K562 (cell line): Measurements from ENCODE around the gene ALDH7A1. TPM values are rescaled to one million over a fixed set of nuclear protein-coding genes. Genes with fewer than 3 reads are reported as not detected.

Experiments
- ATAC-seq: fragments of 200-7000 bp; cut with Tn5 transposase; 3 replicates; pipeline ENCODE4 v1.9.1; 2020; ENCODE audit warnings: moderate library complexity
- BruUV-seq: library from RNA; stranded (reverse); fragments of 400-500 nt; replicated peaks from 2 replicates; lab custom pipeline; 2021; lab: Mats Ljungman, UMichigan
- CTCF ChIA-PET: fragments of 300-600 bp; formaldehyde crosslinking; extraction: SDS; loops from one replicate; lab custom pipeline; 2021; ENCODE audit warnings: low intra/inter-chr PET ratio; lab: Yijun Ruan, JAX
- POLR2A ChIA-PET: fragments of 300-600, 350-650 bp; sonication (Branson Sonifier 250); formaldehyde crosslinking; extraction: SDS; loops from one replicate; lab custom pipeline; 2021; ENCODE audit warnings: antibody characterized with exemption, inconsistent platforms; lab: Yijun Ruan, JAX
- DNase-seq, 4 experiments: peaks; one replicate each; pipeline versions ENCODE4 v3.0.0 to v3.0.0-alpha.2; 2011 to 2018; ENCODE audit warnings: low spot score in 3 of 4, mixed read lengths in 3 of 4; ENCODE audit errors: extremely low read depth in 1 of 4
- FAIRE-seq: peaks from 2 replicates; lab custom pipeline; 2011; peaks lifted over from hg19 to GRCh38; lab: Jason Lieb, UNC
- H2AFZ ChIP-seq: 2 replicates; pipeline ENCODE4 v1.6.0; 2011; ENCODE audit warnings: low read depth, low read length, control low read depth, inconsistent platforms
- H3K27ac ChIP-seq: fragments of 200-600 bp; 3 replicates; pipeline ENCODE4 v1.8.0; 2011; ENCODE audit warnings: low read depth, mild to moderate bottlenecking, control low read depth, inconsistent platforms, low read length, moderate library complexity, mixed read lengths; ENCODE audit errors: extremely low read depth
- H3K27me3 ChIP-seq, 2 experiments: fragments of 300-600 bp in 1 of 2; 2 replicates in 1 of 2; 3 replicates in 1 of 2; pipeline versions ENCODE4 v1.6.0 to v1.8.0; 2011; ENCODE audit warnings: inconsistent platforms in 2 of 2, low read length in 2 of 2, mild to moderate bottlenecking in 1 of 2, mixed read lengths in 1 of 2, moderate library complexity in 1 of 2; ENCODE audit not compliant: control insufficient read depth in 2 of 2, insufficient read depth in 2 of 2
- H3K36me3 ChIP-seq: fragments of 300-600 bp; 3 replicates; pipeline ENCODE4 v1.8.0; 2011; ENCODE audit warnings: mild to moderate bottlenecking, low read length, inconsistent platforms; ENCODE audit not compliant: control insufficient read depth, insufficient read depth
- H3K4me1 ChIP-seq, 2 experiments: fragments of 200-600 bp in 1 of 2; replicated peaks in 1 of 2; 2 replicates in 1 of 2; 3 replicates in 1 of 2; pipeline versions ENCODE4 v1.5.1 to v1.8.0; 2011; ENCODE audit warnings: inconsistent platforms in 2 of 2, low read length in 2 of 2, mild to moderate bottlenecking in 1 of 2, mixed read lengths in 1 of 2, moderate library complexity in 1 of 2; ENCODE audit not compliant: control insufficient read depth in 2 of 2, insufficient read depth in 2 of 2
- H3K4me2 ChIP-seq: 2 replicates; pipeline ENCODE4 v1.6.1; 2011; ENCODE audit warnings: low read length, control low read depth, inconsistent platforms, mixed read lengths; ENCODE audit not compliant: insufficient read depth
- H3K4me3 ChIP-seq: fragments of 200-600 bp; sonication (generic), shearing (Covaris generic); 2 replicates; pipeline ENCODE4 v1.5.1; 2016; ENCODE audit warnings: control low read depth, inconsistent platforms
- H3K79me2 ChIP-seq: fragments of 200-600 bp; 3 replicates; pipeline ENCODE4 v1.8.0; 2011; ENCODE audit warnings: low read length, inconsistent platforms; ENCODE audit not compliant: control insufficient read depth, insufficient read depth
- H3K9ac ChIP-seq, 2 experiments: 2 replicates each; pipeline versions ENCODE4 v1.6.0 to v1.6.1; 2011; ENCODE audit warnings: low read depth in 2 of 2, low read length in 2 of 2, control low read depth in 1 of 2, inconsistent platforms in 1 of 2, mild to moderate bottlenecking in 1 of 2, mixed read lengths in 1 of 2; ENCODE audit not compliant: insufficient read depth in 1 of 2
- H3K9me1 ChIP-seq: one replicate; pipeline ENCODE4 v1.6.0; 2011; ENCODE audit warnings: inconsistent platforms, mild to moderate bottlenecking, low read length, moderate library complexity; ENCODE audit not compliant: control insufficient read depth, insufficient read depth
- H3K9me3 ChIP-seq: replicated peaks from 2 replicates; pipeline ENCODE4 v1.5.1; 2011; ENCODE audit warnings: low read depth, low read length, inconsistent platforms; ENCODE audit not compliant: control insufficient read depth, insufficient read depth
- H4K20me1 ChIP-seq: replicated peaks from 2 replicates; pipeline ENCODE4 v1.6.1; 2011; ENCODE audit warnings: low read length, inconsistent platforms, mixed read lengths; ENCODE audit not compliant: control insufficient read depth, insufficient read depth
- CC2D1A ChIP-seq: fragments of 450-650 bp; IDR thresholded peaks from 2 replicates; pipeline ENCODE4 v1.6.1; 2017; ENCODE audit warnings: mild to moderate bottlenecking
- FUS ChIP-seq: fragments of 200-400 bp; formaldehyde crosslinking; optimal IDR thresholded peaks from 2 replicates; pipeline ENCODE3; 2017; ENCODE audit warnings: low read depth, low read length
- KDM4B ChIP-seq, 2 experiments: fragments of 450-650 bp in 1 of 2; sonication (generic) in 1 of 2; IDR thresholded peaks; 2 replicates each; pipeline ENCODE4 v1.6.1; 2016 to 2017; ENCODE audit warnings: borderline replicate concordance in 2 of 2, antibody characterized with exemption in 1 of 2, low read depth in 1 of 2, mild to moderate bottlenecking in 1 of 2
- LCOR ChIP-seq: sonication (generic); formaldehyde crosslinking; IDR thresholded peaks from 2 replicates; pipeline ENCODE4 v1.8.0; 2022; ENCODE audit warnings: mild to moderate bottlenecking, missing genetic modification reagents
- PML ChIP-seq: IDR thresholded peaks from 2 replicates; pipeline ENCODE4 v1.6.1; 2012; ENCODE audit warnings: low read length, inconsistent platforms
- PREB ChIP-seq: sonication (generic); formaldehyde crosslinking; IDR thresholded peaks from 2 replicates; pipeline ENCODE4 v1.8.1; 2023; ENCODE audit warnings: mild to moderate bottlenecking, missing genetic modification reagents
- SETDB1 ChIP-seq: IDR thresholded peaks from one replicate; pipeline ENCODE4 v1.6.1; 2012; ENCODE audit warnings: low read length, control low read depth, inconsistent platforms
- SIX5 ChIP-seq, 2 experiments: IDR thresholded peaks; 2 replicates each; pipeline ENCODE4 v1.6.1; 2011; ENCODE audit warnings: low read length in 2 of 2, borderline replicate concordance in 1 of 2, low read depth in 1 of 2, mild to moderate bottlenecking in 1 of 2, moderate library complexity in 1 of 2; ENCODE audit not compliant: insufficient read depth in 1 of 2
- SRSF1 ChIP-seq: fragments of 200-400 bp; formaldehyde crosslinking; IDR thresholded peaks from 2 replicates; pipeline ENCODE4 v1.6.1; 2017; ENCODE audit warnings: mild to moderate bottlenecking, low read depth, low read length, moderate library complexity
- TAF9B ChIP-seq: fragments of 450-650 bp; IDR thresholded peaks from 2 replicates; pipeline ENCODE4 v1.6.1; 2018; ENCODE audit warnings: mild to moderate bottlenecking; ENCODE audit not compliant: partially characterized antibody
- ZNF121 ChIP-seq: sonication (generic); formaldehyde crosslinking; conservative IDR thresholded peaks from 2 replicates; pipeline ENCODE4 v1.8.0; 2022; ENCODE audit warnings: missing genetic modification reagents
- WGBS: fragments of 100-300 bp; shearing (Covaris generic); methylation state at CpG from one replicate; pipeline ENCODE4 v1.1.6; 2016; ENCODE audit warnings: low coverage, mixed read lengths; ENCODE audit not compliant: insufficient coverage; ENCODE audit errors: missing lambda C conversion rate; 5-methylcytosine and 5-hydroxymethylcytosine counted together
- in situ Hi-C: fragments of 300-500 bp; cut with MboI; formaldehyde crosslinking; loops from 4 replicates; pipeline ENCODE4 v1.15.0; 2018; ENCODE audit warnings: inconsistent platforms, mixed read lengths
- intact Hi-C: fragments of 100-400 bp; cut with micrococcal nuclease; formaldehyde crosslinking; loops from 2 replicates; pipeline ENCODE4 v1.14.2; 2022
- polyA plus RNA-seq, 8 experiments: library from polyadenylated mRNA; depleted of rRNA in 4 of 8; stranded (reverse) in 5 of 8; unstranded in 3 of 8; fragments of >200 nt; fragmentation: Nextera tagmentation in 2 of 8; fragmentation: Illumina TruSeq in 1 of 8; extraction: Ambion mirVana in 2 of 8; extraction: Trizol in 1 of 8; gene quantifications; 2 replicates each; pipeline versions ENCODE4 v1.2.1 to v1.2.3, GENCODE V29; 2011 to 2014; ENCODE audit warnings: inconsistent platforms in 1 of 8, missing spikeins in 1 of 8
- total RNA-seq, 7 experiments: library from RNA; depleted of rRNA in 6 of 7; stranded (reverse); fragments of >200 nt in 6 of 7; fragmentation: Illumina TruSeq in 2 of 7; extraction: Trizol in 2 of 7; gene quantifications; 2 replicates each; pipeline versions ENCODE4 v1.2.1 to v1.2.3, GENCODE V29; 2011 to 2021; ENCODE audit warnings: low replicate concordance in 1 of 7
- TF ChIP-seq, protein P1 (sequence below), 2 experiments: fragments of 450-650 bp; IDR thresholded peaks; 2 replicates each; pipeline ENCODE4 v1.6.1; 2018; ENCODE audit warnings: mild to moderate bottlenecking in 2 of 2, low read depth in 1 of 2; ENCODE audit not compliant: partially characterized antibody in 2 of 2
- TF ChIP-seq, protein P2 (sequence below): IDR thresholded peaks from 2 replicates; pipeline ENCODE4 v1.6.1; 2012; ENCODE audit warnings: low read depth, low read length, improper control_type of control experiment, borderline replicate concordance

ALDH7A1 gene
- total and polyA plus RNA-seq, 9 of the 15 experiments (the other 6 are each of a cell fraction or from before 2014, with no cell fraction given), result 0.04 to 0.49 TPM; not detected in 7

GRCh38 chr5:126595486-126596083 is 566 bp upstream of the ALDH7A1 start (continued):
- TF ChIP-seq KDM4B (IDR thresholded peaks at IDR 0.05; ENCODE audit: borderline replicate concordance in 2 of 2, low read depth in 1 of 2), result no peak
- no peak for TF ChIP-seq CC2D1A
- TF ChIP-seq LCOR (CRISPR knock-in tag), result no peak
- no peak for TF ChIP-seq SIX5 (IDR thresholded peaks at IDR 0.05; ENCODE audit: borderline replicate concordance in 1 of 2, insufficient read depth in 1 of 2, low read depth in 1 of 2, low read length in 2 of 2)
- no peak for TF ChIP-seq PML
- TF ChIP-seq TAF9B, result no peak
- TF ChIP-seq FUS, result no peak

GRCh38 chr5:126591549-126591948 is 3.5 kb downstream of the ALDH7A1 start:
- H3K9me3 ChIP-seq, result no peaks in the 10 kb centered on the region
- intact Hi-C loops, result no loop called here
- WGBS, result 0% methylated on average over 1 of the region's 1 CpG
- TF ChIP-seq ZNF121 (CRISPR knock-in tag) (no peak), SETDB1 (no peak), SRSF1 (no peak), PREB (CRISPR knock-in tag) (no peak)
- TF ChIP-seq, protein P1, sequence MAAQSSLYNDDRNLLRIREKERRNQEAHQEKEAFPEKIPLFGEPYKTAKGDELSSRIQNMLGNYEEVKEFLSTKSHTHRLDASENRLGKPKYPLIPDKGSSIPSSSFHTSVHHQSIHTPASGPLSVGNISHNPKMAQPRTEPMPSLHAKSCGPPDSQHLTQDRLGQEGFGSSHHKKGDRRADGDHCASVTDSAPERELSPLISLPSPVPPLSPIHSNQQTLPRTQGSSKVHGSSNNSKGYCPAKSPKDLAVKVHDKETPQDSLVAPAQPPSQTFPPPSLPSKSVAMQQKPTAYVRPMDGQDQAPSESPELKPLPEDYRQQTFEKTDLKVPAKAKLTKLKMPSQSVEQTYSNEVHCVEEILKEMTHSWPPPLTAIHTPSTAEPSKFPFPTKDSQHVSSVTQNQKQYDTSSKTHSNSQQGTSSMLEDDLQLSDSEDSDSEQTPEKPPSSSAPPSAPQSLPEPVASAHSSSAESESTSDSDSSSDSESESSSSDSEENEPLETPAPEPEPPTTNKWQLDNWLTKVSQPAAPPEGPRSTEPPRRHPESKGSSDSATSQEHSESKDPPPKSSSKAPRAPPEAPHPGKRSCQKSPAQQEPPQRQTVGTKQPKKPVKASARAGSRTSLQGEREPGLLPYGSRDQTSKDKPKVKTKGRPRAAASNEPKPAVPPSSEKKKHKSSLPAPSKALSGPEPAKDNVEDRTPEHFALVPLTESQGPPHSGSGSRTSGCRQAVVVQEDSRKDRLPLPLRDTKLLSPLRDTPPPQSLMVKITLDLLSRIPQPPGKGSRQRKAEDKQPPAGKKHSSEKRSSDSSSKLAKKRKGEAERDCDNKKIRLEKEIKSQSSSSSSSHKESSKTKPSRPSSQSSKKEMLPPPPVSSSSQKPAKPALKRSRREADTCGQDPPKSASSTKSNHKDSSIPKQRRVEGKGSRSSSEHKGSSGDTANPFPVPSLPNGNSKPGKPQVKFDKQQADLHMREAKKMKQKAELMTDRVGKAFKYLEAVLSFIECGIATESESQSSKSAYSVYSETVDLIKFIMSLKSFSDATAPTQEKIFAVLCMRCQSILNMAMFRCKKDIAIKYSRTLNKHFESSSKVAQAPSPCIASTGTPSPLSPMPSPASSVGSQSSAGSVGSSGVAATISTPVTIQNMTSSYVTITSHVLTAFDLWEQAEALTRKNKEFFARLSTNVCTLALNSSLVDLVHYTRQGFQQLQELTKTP (IDR thresholded peaks at IDR 0.05; ENCODE audit: low read depth in 1 of 2, partially characterized antibody in 2 of 2), result no peak
- TF ChIP-seq, protein P2, sequence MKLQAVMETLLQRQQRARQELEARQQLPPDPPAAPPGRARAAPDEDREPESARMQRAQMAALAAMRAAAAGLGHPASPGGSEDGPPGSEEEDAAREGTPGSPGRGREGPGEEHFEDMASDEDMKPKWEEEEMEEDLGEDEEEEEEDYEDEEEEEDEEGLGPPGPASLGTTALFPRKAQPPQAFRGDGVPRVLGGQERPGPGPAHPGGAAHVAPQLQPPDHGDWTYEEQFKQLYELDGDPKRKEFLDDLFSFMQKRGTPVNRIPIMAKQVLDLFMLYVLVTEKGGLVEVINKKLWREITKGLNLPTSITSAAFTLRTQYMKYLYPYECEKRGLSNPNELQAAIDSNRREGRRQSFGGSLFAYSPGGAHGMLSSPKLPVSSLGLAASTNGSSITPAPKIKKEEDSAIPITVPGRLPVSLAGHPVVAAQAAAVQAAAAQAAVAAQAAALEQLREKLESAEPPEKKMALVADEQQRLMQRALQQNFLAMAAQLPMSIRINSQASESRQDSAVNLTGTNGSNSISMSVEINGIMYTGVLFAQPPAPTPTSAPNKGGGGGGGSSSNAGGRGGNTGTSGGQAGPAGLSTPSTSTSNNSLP, result no peak

More at GRCh38 chr5:126591549-126591948, 3.5 kb downstream of the ALDH7A1 start:
- no TSS peak for BruUV-seq
- in situ Hi-C loops, result no loop called here
- CTCF ChIA-PET, result no interaction called here
- no peak overlapping the region for H2AFZ ChIP-seq
- ATAC-seq (no peak), FAIRE-seq (no peak), DNase-seq (no peak)
- no peak overlapping the region for H3K4me2 ChIP-seq
- no peaks in the 10 kb centered on the region for H3K79me2 ChIP-seq
- no peaks in the 10 kb centered on the region for H3K9me1 ChIP-seq
- peaks cover 40 to 52% of the 10 kb centered on the region in 2 experiments for H3K27me3 ChIP-seq
- H3K4me3 ChIP-seq, result no peak overlapping the region
- H3K9ac ChIP-seq, result no peak overlapping the region
- H3K27ac ChIP-seq, result no peak overlapping the region
- POLR2A ChIA-PET, result no interaction called here
- peaks cover 0 to 7% of the 10 kb centered on the region in 2 experiments; a peak in 2 of 5 replicates for H3K4me1 ChIP-seq
- no peaks in the 10 kb centered on the region for H3K36me3 ChIP-seq
- no peaks in the 10 kb centered on the region for H4K20me1 ChIP-seq
